ENCODE data around the gene LPAR1. TPM values are rescaled to one million over a fixed set of nuclear protein-coding genes. Genes with fewer than 3 reads are reported as not detected.

Gene LPAR1
- total RNA-seq, 1 donor from 2014 or later, result 36.0 TPM

GRCh38 chr9:110996436-110997220 is 41.6 kb downstream of the LPAR1 start:
- Mint-ChIP-seq H3K27ac (no peak overlapping the region), H3K4me3 (no peak overlapping the region), H3K4me1 (peaks cover 8% of the 10 kb centered on the region), H3K9me3 (no peaks in the 10 kb centered on the region), H3K36me3 (peaks cover 3% of the 10 kb centered on the region), H3K27me3 (ENCODE audit: insufficient read depth, low read depth) (no peaks in the 10 kb centered on the region)
- no peak overlapping the region for H3K4me3 ChIP-seq
- H3F3A ChIP-seq (ENCODE audit: low read depth), result no peaks in the 10 kb centered on the region
- H3K4me2 ChIP-seq, result no peak overlapping the region
- DNase-seq (ENCODE audit: low spot score), result no peak
- H3K36me3 ChIP-seq, result no peaks in the 10 kb centered on the region
- peaks cover 29% of the 10 kb centered on the region for H4K20me1 ChIP-seq (ENCODE audit: low read depth)
- no peaks in the 10 kb centered on the region for H3K9me3 ChIP-seq (ENCODE audit: low read depth)
- no peaks in the 10 kb centered on the region for H3K27me3 ChIP-seq
- no peak overlapping the region for H3K27ac ChIP-seq
- peaks cover 93% of the 10 kb centered on the region for H3K79me2 ChIP-seq (ENCODE audit: low read depth)
- no peak for TF ChIP-seq EZH2phosphoT487 (IDR thresholded peaks at IDR 0.05)
- TF ChIP-seq CTCF (IDR thresholded peaks at IDR 0.05), result no peak
- TF ChIP-seq EZH2 (IDR thresholded peaks at IDR 0.05), result no peak
- H3K9ac ChIP-seq, result no peak overlapping the region
- peaks cover 17% of the 10 kb centered on the region for H3K4me1 ChIP-seq
- H2AFZ ChIP-seq (replicated peaks), result no peak overlapping the region

- Histone ChIP-seq H3F3A (ENCODE audit: low read depth) (no peaks in the 10 kb centered on the region), H3K4me1 (peaks cover 9% of the 10 kb centered on the region), H3K4me3 (no peak overlapping the region), H3K4me2 (no peak overlapping the region), H3K9ac (no peak overlapping the region), H3K27ac (no peak overlapping the region), H2AFZ (replicated peaks) (no peak overlapping the region), H3K27me3 (no peaks in the 10 kb centered on the region), H3K36me3 (no peaks in the 10 kb centered on the region), H4K20me1 (ENCODE audit: low read depth) (peaks cover 22% of the 10 kb centered on the region), H3K9me3 (ENCODE audit: low read depth) (no peaks in the 10 kb centered on the region), H3K79me2 (ENCODE audit: low read depth) (peaks cover 93% of the 10 kb centered on the region)
- no peak overlapping the region for H3K4me3 Mint-ChIP-seq
- DNase-seq (ENCODE audit: low spot score), result no peak
- TF ChIP-seq EZH2 (IDR thresholded peaks at IDR 0.05), result no peak
- no peak for TF ChIP-seq CTCF (IDR thresholded peaks at IDR 0.05)
- no peak for TF ChIP-seq EZH2phosphoT487 (IDR thresholded peaks at IDR 0.05)
- peaks cover 8% of the 10 kb centered on the region for H3K4me1 Mint-ChIP-seq
- H3K36me3 Mint-ChIP-seq, result peaks cover 5% of the 10 kb centered on the region
- no peak overlapping the region for H3K27ac Mint-ChIP-seq
- H3K27me3 Mint-ChIP-seq (ENCODE audit: insufficient read depth, low read depth), result no peaks in the 10 kb centered on the region
- no peaks in the 10 kb centered on the region for H3K9me3 Mint-ChIP-seq
Observed at GRCh38 chr9:110995420-110996340, 42.6 kb downstream of the LPAR1 start.

GRCh38 chr9:110994771-110995241 is 43.5 kb downstream of the LPAR1 start:
- no peak overlapping the region for H3K4me2 ChIP-seq
- H3K27ac Mint-ChIP-seq, result no peak overlapping the region

More at GRCh38 chr9:110994771-110995241, 43.5 kb downstream of the LPAR1 start:
- H3K4me1 Mint-ChIP-seq, result peaks cover 8% of the 10 kb centered on the region
- no peaks in the 10 kb centered on the region for H3K27me3 Mint-ChIP-seq (ENCODE audit: insufficient read depth, low read depth)
- peaks cover 17% of the 10 kb centered on the region for H4K20me1 ChIP-seq (ENCODE audit: low read depth)
- H3K9ac ChIP-seq, result no peak overlapping the region
- H3K4me3 ChIP-seq, result no peak overlapping the region
- no peaks in the 10 kb centered on the region for H3K9me3 Mint-ChIP-seq
- H3K36me3 Mint-ChIP-seq, result peaks cover 7% of the 10 kb centered on the region
- H3F3A ChIP-seq (ENCODE audit: low read depth), result no peaks in the 10 kb centered on the region
- H3K27me3 ChIP-seq, result no peaks in the 10 kb centered on the region
- peaks cover 5% of the 10 kb centered on the region for H3K4me1 ChIP-seq
- no peak overlapping the region for H3K4me3 Mint-ChIP-seq
- H2AFZ ChIP-seq (replicated peaks), result no peak overlapping the region
- DNase-seq (ENCODE audit: low spot score), result no peak
- no peak overlapping the region for H3K27ac ChIP-seq
- peaks cover 93% of the 10 kb centered on the region for H3K79me2 ChIP-seq (ENCODE audit: low read depth)
- H3K9me3 ChIP-seq (ENCODE audit: low read depth), result no peaks in the 10 kb centered on the region
- no peak for TF ChIP-seq EZH2 (IDR thresholded peaks at IDR 0.05)
- no peak for TF ChIP-seq CTCF (IDR thresholded peaks at IDR 0.05)
- TF ChIP-seq EZH2phosphoT487 (IDR thresholded peaks at IDR 0.05), result no peak
- H3K36me3 ChIP-seq, result peaks cover 2% of the 10 kb centered on the region
